ENCODE results near the gene PLPP2. TPM values are rescaled to one million over a fixed set of nuclear protein-coding genes. Genes with fewer than 3 reads are reported as not detected.

PLPP2 gene
- total RNA-seq, 1 donor = 9.9 TPM

DNA sequence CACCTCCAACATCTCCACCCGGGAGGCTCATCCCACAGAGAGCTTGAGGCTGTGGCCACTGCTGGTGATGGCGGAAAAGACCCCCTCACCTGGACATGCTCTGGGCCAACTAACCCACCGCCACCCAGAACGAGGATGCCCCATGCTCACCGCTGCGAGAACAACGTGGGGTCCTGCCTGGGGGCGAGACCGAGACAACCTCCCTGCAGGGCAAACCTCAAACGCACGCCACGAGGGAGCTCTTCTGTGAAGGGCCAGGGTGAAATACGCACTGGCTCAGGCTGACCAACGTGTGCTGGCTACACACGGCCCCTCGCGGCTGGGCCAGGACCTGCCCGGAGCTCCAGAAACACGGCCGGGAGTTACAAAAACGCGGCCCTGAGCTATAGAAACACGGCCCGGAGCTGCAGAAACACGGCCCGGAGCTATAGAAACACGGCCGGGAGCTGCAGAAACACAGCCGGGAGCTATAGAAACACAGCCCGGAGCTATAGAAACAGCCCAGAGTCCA, 19.0 kb upstream of the PLPP2 start:
- peak; percentile 34 for DNase-seq (ENCODE audit: low read depth)
- peak overlapping the region; percentile 18 for H3K4me3 ChIP-seq (ENCODE audit: low read depth, low read length)
- TF ChIP-seq CTCF (IDR thresholded peaks at IDR 0.05; ENCODE audit: insufficient read depth, low read depth, low read length) = no peak

GRCh38 chr19:309206-309565, 18.0 kb upstream of the PLPP2 start:
- TF ChIP-seq CTCF (IDR thresholded peaks at IDR 0.05; ENCODE audit: insufficient read depth, low read depth, low read length) = no peak
- no peak overlapping the region for H3K4me3 ChIP-seq (ENCODE audit: low read depth, low read length)
- no peak for DNase-seq (ENCODE audit: low read depth)

DNA sequence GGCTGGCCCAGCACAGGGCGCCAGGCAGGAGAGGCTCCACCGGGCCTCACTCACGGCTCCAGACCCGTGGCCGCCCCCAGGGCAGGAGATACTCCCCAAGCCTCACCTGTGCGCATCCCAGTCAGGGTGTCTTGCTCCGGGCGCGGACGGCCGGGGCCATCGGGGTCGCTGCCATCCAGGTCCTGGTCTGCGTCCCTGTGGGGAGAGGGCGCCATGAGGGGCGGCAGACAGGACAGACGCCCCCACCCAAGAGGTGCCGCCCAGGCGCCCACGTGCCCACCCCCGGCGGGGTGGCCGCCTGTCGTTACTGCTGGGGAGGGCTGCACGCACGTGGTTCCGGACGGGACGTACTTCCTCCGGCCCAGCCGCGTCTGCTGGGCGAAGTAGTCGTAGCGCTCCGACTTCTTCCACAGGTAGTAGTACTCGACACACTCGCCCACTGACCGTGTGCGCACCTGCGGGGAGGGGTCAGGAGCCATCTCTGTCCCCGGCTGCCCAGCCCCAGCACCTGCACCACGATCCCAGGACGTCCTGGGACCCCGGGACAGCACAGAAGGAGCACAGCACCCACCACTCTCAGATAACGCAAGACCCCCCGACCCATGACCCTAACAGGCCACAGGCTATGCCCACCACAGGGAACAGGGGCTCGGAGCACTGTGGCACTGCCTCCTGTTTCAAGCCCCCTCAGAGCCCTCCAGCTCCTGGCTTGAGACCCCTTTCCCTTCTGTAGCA, 17.4 kb upstream of the PLPP2 start:
- no peak for DNase-seq (ENCODE audit: low read depth)
- no peak overlapping the region for H3K4me3 ChIP-seq (ENCODE audit: low read depth, low read length)
- no peak for TF ChIP-seq CTCF (IDR thresholded peaks at IDR 0.05; ENCODE audit: insufficient read depth, low read depth, low read length)

DNA sequence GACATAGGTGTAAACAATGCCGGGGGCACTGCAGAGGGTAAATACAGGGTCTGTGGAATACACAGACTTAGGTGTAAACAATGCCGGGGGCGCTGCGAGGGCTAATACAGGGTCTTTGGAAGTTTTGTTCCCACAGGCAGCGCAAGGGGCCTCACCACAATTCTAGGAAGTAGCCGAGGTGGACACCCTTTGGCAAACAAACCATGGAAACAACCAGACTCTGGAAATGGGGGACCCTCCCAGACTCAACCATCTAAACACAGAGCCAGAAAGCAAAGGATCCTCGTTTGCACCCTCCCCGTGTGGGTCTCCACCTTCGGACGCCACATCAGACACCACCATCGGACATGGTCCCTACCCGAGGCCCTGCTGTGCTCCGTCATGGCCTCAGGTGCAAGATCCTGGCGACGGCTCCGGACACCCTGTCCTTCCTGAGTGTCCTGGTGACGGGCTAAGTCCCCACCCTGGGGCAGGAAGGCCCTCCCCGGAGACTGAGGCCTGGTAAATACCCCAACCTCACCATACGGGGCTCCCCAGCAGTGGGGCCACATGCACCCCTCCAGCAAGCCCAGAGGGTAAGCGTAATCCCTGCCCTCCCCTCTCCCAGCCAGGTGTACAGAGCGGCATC, 16.7 kb upstream of the PLPP2 start:
- no peak for TF ChIP-seq CTCF (IDR thresholded peaks at IDR 0.05; ENCODE audit: insufficient read depth, low read depth, low read length)
- DNase-seq (ENCODE audit: low read depth) = no peak
- H3K4me3 ChIP-seq (ENCODE audit: low read depth, low read length) = no peak overlapping the region

DNA sequence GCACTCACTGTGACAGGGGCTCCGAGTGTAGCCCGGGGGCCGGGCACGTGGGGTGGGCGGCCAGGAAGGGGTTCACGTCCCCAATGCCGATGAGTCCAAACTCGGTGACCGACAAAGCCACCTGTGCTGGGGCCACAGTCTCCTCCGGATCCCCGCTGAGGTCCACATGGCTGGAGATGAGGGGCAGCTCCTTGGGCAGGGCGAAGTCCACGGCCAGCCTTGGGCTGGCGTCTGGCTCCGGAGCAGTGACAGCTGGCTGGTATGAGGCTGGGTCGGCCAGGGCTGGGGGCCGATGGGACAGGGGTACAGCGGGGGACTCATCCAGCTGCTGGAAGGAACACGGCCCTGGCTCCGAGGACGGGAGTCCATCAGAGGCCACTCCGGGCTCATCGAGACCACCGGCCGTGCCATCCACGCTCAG, 15.9 kb upstream of the PLPP2 start:
- DNase-seq (ENCODE audit: low read depth) = no peak
- no peak overlapping the region for H3K4me3 ChIP-seq (ENCODE audit: low read depth, low read length)
- no peak for TF ChIP-seq CTCF (IDR thresholded peaks at IDR 0.05; ENCODE audit: insufficient read depth, low read depth, low read length)

DNA sequence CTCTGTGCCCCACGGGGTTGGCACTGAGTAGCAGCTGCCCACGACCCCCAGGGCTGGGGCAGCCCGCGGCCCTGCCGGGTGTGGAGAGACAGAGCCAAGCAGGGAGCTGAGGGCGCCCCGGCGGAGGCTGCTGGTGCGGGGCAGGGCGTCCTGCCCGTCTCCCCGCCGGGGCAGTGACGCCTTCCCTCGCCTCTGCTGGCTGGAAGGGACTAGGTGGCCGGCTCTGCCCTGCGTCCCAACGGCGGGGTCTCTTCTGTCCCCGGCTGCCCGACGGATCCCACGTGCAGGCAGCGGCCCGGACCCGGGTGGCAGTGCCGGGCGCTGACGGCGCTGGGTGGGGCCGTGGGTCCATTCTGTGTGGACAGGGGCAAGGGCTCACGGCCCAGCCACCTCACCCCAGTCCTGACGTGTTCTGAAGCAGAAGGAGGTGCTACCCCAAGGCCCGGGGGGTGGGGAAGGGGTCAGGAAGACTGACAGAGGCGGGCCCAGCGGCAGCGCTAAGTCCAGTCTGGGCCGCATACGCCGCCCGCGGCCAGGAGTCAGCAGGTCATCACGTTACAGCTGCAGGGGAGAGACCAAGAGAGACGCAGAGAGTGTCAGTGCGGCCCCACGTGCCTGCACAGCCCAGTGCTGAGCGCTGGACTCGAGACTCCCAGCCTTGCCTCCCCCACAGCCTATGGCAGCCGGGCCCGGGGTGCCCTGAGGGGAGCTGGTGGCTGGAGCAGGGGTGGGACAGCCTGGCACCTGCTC, 15.1 kb upstream of the PLPP2 start:
- DNase-seq (ENCODE audit: low read depth) = no peak
- H3K4me3 ChIP-seq (ENCODE audit: low read depth, low read length) = no peak overlapping the region
- TF ChIP-seq CTCF (IDR thresholded peaks at IDR 0.05; ENCODE audit: insufficient read depth, low read depth, low read length) = no peak

Data from fibroblast of villous mesenchyme (primary cell).